Gastrocnemius medialis (tissue), 4 donors: ENCODE measurements around the gene PTPRN2.
"Not testable (repeated sequence)": the region's sequence is repeated elsewhere in the genome, so short reads cannot be mapped to it uniquely, and the experiment has no call there.

ENCODE experiments used
- POLR2A ChIP-seq, 2 donors: fragments of 450-650 bp; IDR thresholded peaks; one replicate each; pipeline ENCODE4 v1.6.1; 2017; ENCODE audit warnings: antibody characterized with exemption in 2 of 2, mild to moderate bottlenecking in 2 of 2, moderate library complexity in 2 of 2
- TF ChIP-seq, protein P1 (sequence below), 5 experiments: fragments of 450-650 bp in 3 of 5; fragments of 200-600 bp in 2 of 5; sonication (generic) in 2 of 5; IDR thresholded peaks in 4 of 5; conservative IDR thresholded peaks in 1 of 5; 1 replicate in 4 of 5; 2 replicates in 1 of 5; pipeline ENCODE4 v1.5.1; 2016 to 2019; ENCODE audit warnings: antibody characterized with exemption in 5 of 5, mild to moderate bottlenecking in 3 of 5, moderate library complexity in 3 of 5

GRCh38 chr7:157562522-157563398 lies 1024.9 kb downstream of the PTPRN2 start:
- TF ChIP-seq, protein P1, sequence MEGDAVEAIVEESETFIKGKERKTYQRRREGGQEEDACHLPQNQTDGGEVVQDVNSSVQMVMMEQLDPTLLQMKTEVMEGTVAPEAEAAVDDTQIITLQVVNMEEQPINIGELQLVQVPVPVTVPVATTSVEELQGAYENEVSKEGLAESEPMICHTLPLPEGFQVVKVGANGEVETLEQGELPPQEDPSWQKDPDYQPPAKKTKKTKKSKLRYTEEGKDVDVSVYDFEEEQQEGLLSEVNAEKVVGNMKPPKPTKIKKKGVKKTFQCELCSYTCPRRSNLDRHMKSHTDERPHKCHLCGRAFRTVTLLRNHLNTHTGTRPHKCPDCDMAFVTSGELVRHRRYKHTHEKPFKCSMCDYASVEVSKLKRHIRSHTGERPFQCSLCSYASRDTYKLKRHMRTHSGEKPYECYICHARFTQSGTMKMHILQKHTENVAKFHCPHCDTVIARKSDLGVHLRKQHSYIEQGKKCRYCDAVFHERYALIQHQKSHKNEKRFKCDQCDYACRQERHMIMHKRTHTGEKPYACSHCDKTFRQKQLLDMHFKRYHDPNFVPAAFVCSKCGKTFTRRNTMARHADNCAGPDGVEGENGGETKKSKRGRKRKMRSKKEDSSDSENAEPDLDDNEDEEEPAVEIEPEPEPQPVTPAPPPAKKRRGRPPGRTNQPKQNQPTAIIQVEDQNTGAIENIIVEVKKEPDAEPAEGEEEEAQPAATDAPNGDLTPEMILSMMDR (IDR thresholded peaks at IDR 0.05 in 4 of 5, conservative IDR thresholded peaks at IDR 0.05 in 1 of 5), result not testable (repeated sequence)
- TF ChIP-seq POLR2A (IDR thresholded peaks at IDR 0.05), result not testable (repeated sequence)
